Neural cell (in vitro differentiated cells): Measurements from ENCODE around the gene DNAAF1. TPM values are rescaled to one million over a fixed set of nuclear protein-coding genes. Genes with fewer than 3 reads are reported as not detected.

Source experiments
- H2AFZ ChIP-seq: fragments of 200-600, 300-800 bp; sonication (generic), shearing (Covaris generic); 2 replicates; pipeline ENCODE4 v1.6.0; 2014; ENCODE audit warnings: low read depth, mild to moderate bottlenecking, antibody characterized with exemption, low read length, moderate library complexity
- H3F3A ChIP-seq: fragments of 200-600 bp; shearing (Covaris generic); 2 replicates; pipeline ENCODE4 v1.6.1; 2016; ENCODE audit warnings: mild to moderate bottlenecking, moderate library complexity, mixed read lengths, antibody characterized with exemption, low read length; ENCODE audit not compliant: insufficient read depth, poor library complexity, severe bottlenecking
- H3K27ac ChIP-seq: fragments of 200-600, 300-800 bp; sonication (generic), shearing (Covaris generic); 2 replicates; pipeline ENCODE4 v1.5.1; 2014; ENCODE audit warnings: mild to moderate bottlenecking, low read length, moderate library complexity
- H3K27me3 ChIP-seq: fragments of 300-800, 200-600 bp; sonication (generic), shearing (Covaris generic); 2 replicates; pipeline ENCODE4 v1.6.0; 2014; ENCODE audit warnings: mild to moderate bottlenecking, low read depth, low read length, moderate library complexity; ENCODE audit not compliant: insufficient read depth
- H3K36me3 ChIP-seq: fragments of 300-800, 200-600 bp; sonication (generic), shearing (Covaris generic); 2 replicates; pipeline ENCODE4 v1.5.1; 2014; ENCODE audit warnings: mild to moderate bottlenecking, antibody characterized with exemption, low read length, moderate library complexity; ENCODE audit not compliant: insufficient read depth
- H3K4me2 ChIP-seq: fragments of 300-800, 200-600 bp; sonication (generic), shearing (Covaris generic); 2 replicates; pipeline ENCODE4 v1.6.0; 2014; ENCODE audit warnings: mild to moderate bottlenecking, low read length
- H3K4me3 ChIP-seq: fragments of 300-800, 200-600 bp; sonication (generic), shearing (Covaris generic); 2 replicates; pipeline ENCODE4 v1.5.1; 2014; ENCODE audit warnings: mild to moderate bottlenecking, low read length, moderate library complexity
- H3K79me2 ChIP-seq: fragments of 200-600 bp; shearing (Covaris generic); replicated peaks from 2 replicates; pipeline ENCODE4 v1.6.0; 2014; ENCODE audit warnings: mild to moderate bottlenecking, low read length, moderate library complexity; ENCODE audit not compliant: insufficient read depth
- H3K9ac ChIP-seq: fragments of 300-800, 200-600 bp; sonication (generic), shearing (Covaris generic); 2 replicates; pipeline ENCODE4 v1.6.1; 2016; ENCODE audit warnings: mild to moderate bottlenecking, low read length, mixed read lengths
- H3K9me2 ChIP-seq: fragments of 200-600 bp; shearing (Covaris generic); 2 replicates; pipeline ENCODE4 v1.6.1; 2016; ENCODE audit warnings: mild to moderate bottlenecking, low read length, mixed read lengths; ENCODE audit not compliant: insufficient read depth
- H3K9me3 ChIP-seq: fragments of 200-600, 300-800 bp; sonication (generic), shearing (Covaris generic); 2 replicates; pipeline ENCODE4 v1.6.1; 2016; ENCODE audit warnings: mild to moderate bottlenecking, mixed run types, low read length, moderate library complexity, mixed read lengths
- H4K20me1 ChIP-seq: fragments of 200-600 bp; shearing (Covaris generic); 2 replicates; pipeline ENCODE4 v1.6.1; 2016; ENCODE audit warnings: mild to moderate bottlenecking, mixed run types; ENCODE audit not compliant: insufficient read depth
- EP300 ChIP-seq: fragments of 450-650 bp; conservative IDR thresholded peaks from 2 replicates; pipeline ENCODE4 v1.6.1; 2014; ENCODE audit warnings: antibody characterized with exemption, mild to moderate bottlenecking, moderate library complexity; ENCODE audit not compliant: poor library complexity, severe bottlenecking
- EZH2 ChIP-seq: fragments of 200-600, 300-800 bp; shearing (Covaris generic), sonication (generic); IDR thresholded peaks from 2 replicates; pipeline ENCODE4 v1.6.1; 2014; ENCODE audit warnings: antibody characterized with exemption, low read length, borderline replicate concordance, mild to moderate bottlenecking; ENCODE audit not compliant: insufficient read depth, poor library complexity, severe bottlenecking
- MXI1 ChIP-seq: fragments of 450-650 bp; conservative IDR thresholded peaks from 2 replicates; pipeline ENCODE4 v1.6.1; 2014; ENCODE audit warnings: antibody characterized with exemption, mild to moderate bottlenecking; ENCODE audit not compliant: poor library complexity, severe bottlenecking
- POLR2AphosphoS5 ChIP-seq: IDR thresholded peaks from 2 replicates; pipeline ENCODE4 v1.6.1; 2012
- RAD21 ChIP-seq: fragments of 450-650 bp; conservative IDR thresholded peaks from 2 replicates; pipeline ENCODE4 v1.6.1; 2014; ENCODE audit warnings: antibody characterized with exemption, mild to moderate bottlenecking, moderate library complexity
- REST ChIP-seq: IDR thresholded peaks from 2 replicates; pipeline ENCODE4 v1.6.1; 2012; ENCODE audit warnings: borderline replicate concordance
- SMC3 ChIP-seq: fragments of 450-650 bp; conservative IDR thresholded peaks from 2 replicates; pipeline ENCODE4 v1.6.1; 2014; ENCODE audit warnings: antibody characterized with exemption, mild to moderate bottlenecking, moderate library complexity; ENCODE audit not compliant: poor library complexity
- TAF1 ChIP-seq: IDR thresholded peaks from 2 replicates; pipeline ENCODE4 v1.6.1; 2012; ENCODE audit warnings: low read depth
- polyA plus RNA-seq: library from polyadenylated mRNA; depleted of rRNA; stranded (reverse); fragments of >200 nt; gene quantifications from 2 replicates; pipeline ENCODE4 v1.2.3, GENCODE V29; 2014
- TF ChIP-seq, protein P1 (sequence below): fragments of 450-650 bp; IDR thresholded peaks from 2 replicates; pipeline ENCODE4 v1.5.1; 2014; ENCODE audit warnings: antibody characterized with exemption, mild to moderate bottlenecking, moderate library complexity; ENCODE audit not compliant: poor library complexity, severe bottlenecking

Gene DNAAF1
- polyA plus RNA-seq, 1 donor from 2014 or later, result 0.71 TPM

- TF ChIP-seq TAF1 (no peak), RAD21 (no peak), REST (no peak), SMC3 (no peak), EP300 (no peak), POLR2AphosphoS5 (no peak), EZH2 (no peak), MXI1 (no peak)
- TF ChIP-seq, protein P1, sequence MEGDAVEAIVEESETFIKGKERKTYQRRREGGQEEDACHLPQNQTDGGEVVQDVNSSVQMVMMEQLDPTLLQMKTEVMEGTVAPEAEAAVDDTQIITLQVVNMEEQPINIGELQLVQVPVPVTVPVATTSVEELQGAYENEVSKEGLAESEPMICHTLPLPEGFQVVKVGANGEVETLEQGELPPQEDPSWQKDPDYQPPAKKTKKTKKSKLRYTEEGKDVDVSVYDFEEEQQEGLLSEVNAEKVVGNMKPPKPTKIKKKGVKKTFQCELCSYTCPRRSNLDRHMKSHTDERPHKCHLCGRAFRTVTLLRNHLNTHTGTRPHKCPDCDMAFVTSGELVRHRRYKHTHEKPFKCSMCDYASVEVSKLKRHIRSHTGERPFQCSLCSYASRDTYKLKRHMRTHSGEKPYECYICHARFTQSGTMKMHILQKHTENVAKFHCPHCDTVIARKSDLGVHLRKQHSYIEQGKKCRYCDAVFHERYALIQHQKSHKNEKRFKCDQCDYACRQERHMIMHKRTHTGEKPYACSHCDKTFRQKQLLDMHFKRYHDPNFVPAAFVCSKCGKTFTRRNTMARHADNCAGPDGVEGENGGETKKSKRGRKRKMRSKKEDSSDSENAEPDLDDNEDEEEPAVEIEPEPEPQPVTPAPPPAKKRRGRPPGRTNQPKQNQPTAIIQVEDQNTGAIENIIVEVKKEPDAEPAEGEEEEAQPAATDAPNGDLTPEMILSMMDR, result no peak
- Histone ChIP-seq H3K4me3 (no peak overlapping the region), H3K36me3 (peaks cover 15% of the 10 kb centered on the region), H3K79me2 (no peaks in the 10 kb centered on the region), H3K27ac (no peak overlapping the region), H3K9me3 (no peaks in the 10 kb centered on the region), H4K20me1 (no peaks in the 10 kb centered on the region), H2AFZ (no peak overlapping the region), H3K27me3 (no peaks in the 10 kb centered on the region), H3K4me2 (no peak overlapping the region), H3K9ac (no peak overlapping the region), H3K9me2 (no peaks in the 10 kb centered on the region), H3F3A (no peaks in the 10 kb centered on the region)
Observed at GRCh38 chr16:84096447-84097005, 48.6 kb upstream of the DNAAF1 start.

- Histone ChIP-seq H3K4me3 (no peak overlapping the region), H3K27me3 (no peaks in the 10 kb centered on the region), H3K4me2 (no peak overlapping the region), H2AFZ (no peak overlapping the region), H4K20me1 (no peaks in the 10 kb centered on the region), H3K36me3 (peaks cover 15% of the 10 kb centered on the region), H3K79me2 (peaks cover 11% of the 10 kb centered on the region), H3K9me3 (no peaks in the 10 kb centered on the region), H3K9ac (no peak overlapping the region), H3F3A (no peaks in the 10 kb centered on the region), H3K27ac (no peak overlapping the region), H3K9me2 (no peaks in the 10 kb centered on the region)
- TF ChIP-seq POLR2AphosphoS5, result no peak
- TF ChIP-seq TAF1, result no peak
- TF ChIP-seq, protein P1, result no peak
- no peak for TF ChIP-seq EZH2
- TF ChIP-seq REST, result no peak
- TF ChIP-seq MXI1, result no peak
Observed at GRCh38 chr16:84098939-84099338, 46.2 kb upstream of the DNAAF1 start.
